Keratinocyte (primary cell): Measurements from ENCODE around the gene DGLUCY.

ENCODE experiments used
- CTCF ChIP-seq, 3 experiments: IDR thresholded peaks in 1 of 3; conservative IDR thresholded peaks in 1 of 3; optimal IDR thresholded peaks in 1 of 3; 2 replicates in 2 of 3; 3 replicates in 1 of 3; pipeline versions ENCODE3 to v1.5.1; 2011; ENCODE audit warnings: low read length in 3 of 3, mild to moderate bottlenecking in 3 of 3, moderate library complexity in 2 of 3, control low read depth in 1 of 3, inconsistent platforms in 1 of 3; ENCODE audit not compliant: insufficient read depth in 2 of 3; ENCODE audit errors: extremely low read depth in 1 of 3
- EZH2 ChIP-seq: IDR thresholded peaks from one replicate; pipeline ENCODE4 v1.6.1; 2012; ENCODE audit warnings: inconsistent platforms, mild to moderate bottlenecking, low read length, moderate library complexity

GRCh38 chr14:91227183-91227628, 113.3 kb downstream of the DGLUCY start:
- TF ChIP-seq CTCF (optimal IDR thresholded peaks at IDR 0.05 in 1 of 3, IDR thresholded peaks at IDR 0.05 in 1 of 3, conservative IDR thresholded peaks at IDR 0.05 in 1 of 3; ENCODE audit: extremely low read depth in 1 of 3, insufficient read depth in 2 of 3, low read length in 3 of 3) (no peak), EZH2 (no peak)
